ENCODE results near the gene ABCC4. TPM values are rescaled to one million over a fixed set of nuclear protein-coding genes. Genes with fewer than 3 reads are reported as not detected.

The ABCC4 gene
- total RNA-seq, 1 experiment from 2014 or later, result 26.3 TPM

- BruUV-seq (replicated peaks), result no TSS peak
- H3K9me2 ChIP-seq (ENCODE audit: insufficient read depth), result no peaks in the 10 kb centered on the region
- no peak overlapping the region for H3K27ac ChIP-seq (ENCODE audit: low read depth, low read length)
- no peak overlapping the region for H3K9ac ChIP-seq (ENCODE audit: low read length)
- DNase-seq (ENCODE audit: low read depth, low spot score), result no peak
- no peaks in the 10 kb centered on the region for H3K9me3 ChIP-seq (ENCODE audit: control insufficient read depth in 1 of 2, insufficient read depth in 1 of 2, low read depth in 1 of 2, low read length in 2 of 2)
- no peak for TF ChIP-seq ELF1 (IDR thresholded peaks at IDR 0.05; ENCODE audit: borderline replicate concordance, low read depth)
- TF ChIP-seq CTCF (IDR thresholded peaks at IDR 0.05 in 2 of 3, conservative IDR thresholded peaks at IDR 0.05 in 1 of 3; ENCODE audit: borderline replicate concordance in 1 of 3, insufficient read depth in 1 of 3, low read depth in 2 of 3, low read length in 2 of 3), result no peak
- TF ChIP-seq POLR2AphosphoS5 (IDR thresholded peaks at IDR 0.05; ENCODE audit: low read depth, low read length), result no peak
- no peak for TF ChIP-seq ZNF274 (IDR thresholded peaks at IDR 0.05; ENCODE audit: low read depth, low read length)
- no peak for TF ChIP-seq SIN3A (IDR thresholded peaks at IDR 0.05; ENCODE audit: low read depth)
- TF ChIP-seq TCF7L2 (IDR thresholded peaks at IDR 0.05; ENCODE audit: borderline replicate concordance, extremely low read depth, insufficient read depth, insufficient read length), result no peak
- TF ChIP-seq CBX3 (IDR thresholded peaks at IDR 0.05; ENCODE audit: low read depth), result no peak
- no peak for TF ChIP-seq RAD21 (IDR thresholded peaks at IDR 0.05; ENCODE audit: low read depth)
- no peak for TF ChIP-seq CEBPB (IDR thresholded peaks at IDR 0.05; ENCODE audit: low read depth)
- no peak for TF ChIP-seq FOSL1 (IDR thresholded peaks at IDR 0.05; ENCODE audit: low read depth)
- TF ChIP-seq EGR1 (IDR thresholded peaks at IDR 0.05; ENCODE audit: low read depth), result no peak
- TF ChIP-seq ZBTB33 (IDR thresholded peaks at IDR 0.05; ENCODE audit: extremely low read depth, insufficient replicate concordance, low read length), result no peak
- TF ChIP-seq, protein P1, sequence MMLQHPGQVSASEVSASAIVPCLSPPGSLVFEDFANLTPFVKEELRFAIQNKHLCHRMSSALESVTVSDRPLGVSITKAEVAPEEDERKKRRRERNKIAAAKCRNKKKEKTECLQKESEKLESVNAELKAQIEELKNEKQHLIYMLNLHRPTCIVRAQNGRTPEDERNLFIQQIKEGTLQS (IDR thresholded peaks at IDR 0.05), result no peak
- TF ChIP-seq YY1 (IDR thresholded peaks at IDR 0.05; ENCODE audit: extremely low read depth, insufficient replicate concordance, low read depth, low read length), result no peak
- no peak for TF ChIP-seq REST (IDR thresholded peaks at IDR 0.05; ENCODE audit: low read depth)
- no peak for TF ChIP-seq SRF (IDR thresholded peaks at IDR 0.05; ENCODE audit: low read depth)
- ChIA-PET POLR2A (no interaction called here), CTCF (no interaction called here), RAD21 (ENCODE audit: low non-redundant PET in 1 of 2, low total read pairs in 2 of 2, uncharacterized antibody in 2 of 2, unreplicated experiment in 2 of 2) (no interaction called here)
- no peak overlapping the region for H2AFZ ChIP-seq (ENCODE audit: low read depth, low read length, poor library complexity, severe bottlenecking)
- no peak overlapping the region for H3K4me3 ChIP-seq (replicated peaks in 1 of 2; ENCODE audit: low read depth in 1 of 2, low read length in 2 of 2)
- no peak for ATAC-seq
- H3K4me2 ChIP-seq (ENCODE audit: low read length), result no peak overlapping the region
- no peaks in the 10 kb centered on the region for H3K36me3 ChIP-seq (ENCODE audit: control insufficient read depth in 1 of 2, insufficient read depth in 2 of 2, low read length in 2 of 2)
- H3K27me3 ChIP-seq (ENCODE audit: insufficient read depth, low read length), result no peaks in the 10 kb centered on the region
- no peaks in the 10 kb centered on the region for H3K79me2 ChIP-seq (ENCODE audit: insufficient read depth, low read length)
- no peaks in the 10 kb centered on the region for H4K20me1 ChIP-seq (ENCODE audit: insufficient read depth)
- intact Hi-C loops (cut with micrococcal nuclease), result no loop called here
- H3K4me1 ChIP-seq (ENCODE audit: control insufficient read depth in 1 of 2, insufficient read depth in 2 of 2, low read length in 2 of 2), result no peaks in the 10 kb centered on the region
Measured at GRCh38 chr13:95058680-95059079, 242.6 kb downstream of the ABCC4 start.
